Measurements from ENCODE around the gene LRP1B. TPM values are rescaled to one million over a fixed set of nuclear protein-coding genes. Genes with fewer than 3 reads are reported as not detected.

Gene LRP1B
- total RNA-seq, 1 donor from 2014 or later, result not detected

- Mint-ChIP-seq H3K9me3 (peaks cover 30% of the 10 kb centered on the region), H3K4me3 (ENCODE audit: low read depth) (no peak overlapping the region), H3K36me3 (ENCODE audit: low read depth) (no peaks in the 10 kb centered on the region), H3K27me3 (ENCODE audit: low read depth) (no peaks in the 10 kb centered on the region), H3K4me1 (ENCODE audit: low read depth) (no peaks in the 10 kb centered on the region), H3K27ac (no peak overlapping the region)
- no peak for DNase-seq (ENCODE audit: low spot score)
- intact Hi-C loops (cut with micrococcal nuclease), result no loop called here
Measured at GRCh38 chr2:141806090-141806489, 324.7 kb downstream of the LRP1B start.

GRCh38 chr2:141805302-141805701, 325.5 kb downstream of the LRP1B start:
- intact Hi-C loops (cut with micrococcal nuclease), result no loop called here
- no peak for DNase-seq (ENCODE audit: low spot score)
- no peaks in the 10 kb centered on the region for H3K36me3 Mint-ChIP-seq (ENCODE audit: low read depth)
- H3K27me3 Mint-ChIP-seq (ENCODE audit: low read depth), result no peaks in the 10 kb centered on the region
- no peaks in the 10 kb centered on the region for H3K4me1 Mint-ChIP-seq (ENCODE audit: low read depth)
- no peak overlapping the region for H3K4me3 Mint-ChIP-seq (ENCODE audit: low read depth)
- H3K27ac Mint-ChIP-seq, result no peak overlapping the region
- H3K9me3 Mint-ChIP-seq, result peaks cover 29% of the 10 kb centered on the region

- intact Hi-C loops (cut with micrococcal nuclease), result no loop called here
- Mint-ChIP-seq H3K4me1 (ENCODE audit: low read depth) (no peaks in the 10 kb centered on the region), H3K36me3 (ENCODE audit: low read depth) (no peaks in the 10 kb centered on the region), H3K27ac (no peak overlapping the region), H3K4me3 (ENCODE audit: low read depth) (no peak overlapping the region), H3K27me3 (ENCODE audit: low read depth) (no peaks in the 10 kb centered on the region), H3K9me3 (peaks cover 6% of the 10 kb centered on the region)
- no peak for DNase-seq (ENCODE audit: low spot score)
Measured at GRCh38 chr2:141796449-141796848, 334.4 kb downstream of the LRP1B start.

GRCh38 chr2:141791521-141791920, 339.3 kb downstream of the LRP1B start:
- Mint-ChIP-seq H3K4me3 (ENCODE audit: low read depth) (no peak overlapping the region), H3K36me3 (ENCODE audit: low read depth) (no peaks in the 10 kb centered on the region), H3K9me3 (peaks cover 11% of the 10 kb centered on the region), H3K4me1 (ENCODE audit: low read depth) (no peaks in the 10 kb centered on the region), H3K27me3 (ENCODE audit: low read depth) (no peaks in the 10 kb centered on the region), H3K27ac (no peak overlapping the region)
- no peak for DNase-seq (ENCODE audit: low spot score)
- intact Hi-C loops (cut with micrococcal nuclease), result no loop called here

GRCh38 chr2:141782574-141782973, 348.2 kb downstream of the LRP1B start:
- Mint-ChIP-seq H3K9me3 (peaks cover 6% of the 10 kb centered on the region), H3K4me3 (ENCODE audit: low read depth) (no peak overlapping the region), H3K4me1 (ENCODE audit: low read depth) (no peaks in the 10 kb centered on the region), H3K27me3 (ENCODE audit: low read depth) (no peaks in the 10 kb centered on the region), H3K27ac (no peak overlapping the region), H3K36me3 (ENCODE audit: low read depth) (no peaks in the 10 kb centered on the region)
- intact Hi-C loops (cut with micrococcal nuclease), result no loop called here
- DNase-seq (ENCODE audit: low spot score), result no peak

GRCh38 chr2:141778315-141778835, 352.4 kb downstream of the LRP1B start:
- H3K4me3 Mint-ChIP-seq (ENCODE audit: low read depth), result no peak overlapping the region
- H3K27ac Mint-ChIP-seq, result no peak overlapping the region
- DNase-seq (ENCODE audit: low spot score), result no peak
- intact Hi-C loops (cut with micrococcal nuclease), result no loop called here
- no peaks in the 10 kb centered on the region for H3K36me3 Mint-ChIP-seq (ENCODE audit: low read depth)
- H3K4me1 Mint-ChIP-seq (ENCODE audit: low read depth), result no peaks in the 10 kb centered on the region
- H3K27me3 Mint-ChIP-seq (ENCODE audit: low read depth), result no peaks in the 10 kb centered on the region
- peaks cover 11% of the 10 kb centered on the region for H3K9me3 Mint-ChIP-seq

DNA sequence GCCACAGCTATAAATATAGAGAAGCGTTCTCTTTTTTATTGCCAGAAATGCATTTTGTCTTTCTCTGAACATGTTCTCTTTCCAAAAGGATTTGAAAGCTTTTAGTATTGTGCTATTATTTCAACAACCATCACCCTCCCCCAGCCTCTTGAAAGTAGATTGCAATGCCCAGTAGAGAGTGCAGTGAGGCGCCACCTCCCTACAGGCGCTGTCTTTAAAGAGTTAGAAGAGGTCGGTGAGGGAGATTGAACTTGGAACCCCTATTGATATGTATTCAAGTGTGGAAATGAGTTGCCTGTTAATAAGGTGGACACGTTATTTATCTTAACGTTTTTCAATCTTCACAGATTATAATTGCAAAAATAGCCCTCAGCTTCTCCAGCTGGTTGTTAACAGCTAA, 360.3 kb downstream of the LRP1B start:
- intact Hi-C loops (cut with micrococcal nuclease), result no loop called here
- no peaks in the 10 kb centered on the region for H3K27me3 Mint-ChIP-seq (ENCODE audit: low read depth)
- no peaks in the 10 kb centered on the region for H3K36me3 Mint-ChIP-seq (ENCODE audit: low read depth)
- peaks cover 12% of the 10 kb centered on the region for H3K9me3 Mint-ChIP-seq
- no peaks in the 10 kb centered on the region for H3K4me1 Mint-ChIP-seq (ENCODE audit: low read depth)
- H3K27ac Mint-ChIP-seq, result no peak overlapping the region
- no peak for DNase-seq (ENCODE audit: low spot score)
- no peak overlapping the region for H3K4me3 Mint-ChIP-seq (ENCODE audit: low read depth)

- no peaks in the 10 kb centered on the region for H3K36me3 Mint-ChIP-seq (ENCODE audit: low read depth)
- H3K27me3 Mint-ChIP-seq (ENCODE audit: low read depth), result no peaks in the 10 kb centered on the region
- H3K4me3 Mint-ChIP-seq (ENCODE audit: low read depth), result no peak overlapping the region
- H3K9me3 Mint-ChIP-seq, result peaks cover 15% of the 10 kb centered on the region
- no peak for DNase-seq (ENCODE audit: low spot score)
- intact Hi-C loops (cut with micrococcal nuclease), result no loop called here
- no peaks in the 10 kb centered on the region for H3K4me1 Mint-ChIP-seq (ENCODE audit: low read depth)
- no peak overlapping the region for H3K27ac Mint-ChIP-seq
Measured at GRCh38 chr2:141767691-141768090, 363.1 kb downstream of the LRP1B start.

GRCh38 chr2:141767051-141767450, 363.8 kb downstream of the LRP1B start:
- no peaks in the 10 kb centered on the region for H3K4me1 Mint-ChIP-seq (ENCODE audit: low read depth)
- intact Hi-C loops (cut with micrococcal nuclease), result no loop called here
- no peaks in the 10 kb centered on the region for H3K27me3 Mint-ChIP-seq (ENCODE audit: low read depth)
- no peak overlapping the region for H3K27ac Mint-ChIP-seq
- no peak for DNase-seq (ENCODE audit: low spot score)
- no peak overlapping the region for H3K4me3 Mint-ChIP-seq (ENCODE audit: low read depth)
- peaks cover 15% of the 10 kb centered on the region for H3K9me3 Mint-ChIP-seq
- no peaks in the 10 kb centered on the region for H3K36me3 Mint-ChIP-seq (ENCODE audit: low read depth)

DNA sequence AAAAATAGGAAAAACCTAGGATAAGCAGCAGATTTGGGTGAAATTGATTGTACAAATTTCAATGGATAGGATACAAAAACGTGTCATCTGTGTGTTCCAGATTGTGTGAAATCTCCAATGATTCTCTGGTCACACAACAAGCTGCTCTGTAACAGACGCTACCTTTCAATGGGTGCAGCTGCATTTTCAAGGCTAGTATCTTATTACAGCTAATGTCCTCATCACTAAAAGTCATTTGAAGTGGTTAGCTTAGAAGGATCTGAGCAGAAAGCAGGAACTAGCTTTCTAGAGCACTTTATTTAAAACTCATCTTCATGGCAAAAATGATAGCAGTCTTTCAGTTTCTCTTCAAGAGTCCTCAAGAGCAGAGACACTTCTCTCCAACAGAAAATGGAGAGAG, 364.6 kb downstream of the LRP1B start:
- Mint-ChIP-seq H3K36me3 (ENCODE audit: low read depth) (no peaks in the 10 kb centered on the region), H3K27ac (no peak overlapping the region), H3K4me1 (ENCODE audit: low read depth) (no peaks in the 10 kb centered on the region), H3K27me3 (ENCODE audit: low read depth) (no peaks in the 10 kb centered on the region), H3K4me3 (ENCODE audit: low read depth) (no peak overlapping the region), H3K9me3 (peaks cover 15% of the 10 kb centered on the region)
- intact Hi-C loops (cut with micrococcal nuclease), result no loop called here
- DNase-seq (ENCODE audit: low spot score), result no peak

DNA sequence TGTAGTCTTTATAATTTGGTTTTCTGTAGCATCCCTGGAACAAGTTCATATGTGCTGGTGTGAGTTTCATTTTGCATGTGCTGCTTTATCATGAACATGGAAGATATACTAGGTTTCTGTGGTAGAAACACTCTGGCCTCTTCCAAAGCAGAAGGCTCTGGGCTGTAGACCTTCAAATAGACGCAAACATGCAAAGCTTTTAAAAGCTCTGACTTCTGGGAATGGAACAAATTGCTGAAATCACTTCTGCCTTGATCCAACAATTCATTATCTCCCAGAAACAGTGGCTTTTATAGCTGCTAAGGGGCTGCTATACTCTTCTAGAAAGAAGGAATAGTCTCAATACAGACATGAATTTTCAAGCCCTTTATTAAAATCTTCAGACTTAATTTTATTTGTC, 382.2 kb downstream of the LRP1B start:
- no peak for DNase-seq (ENCODE audit: low spot score)
- H3K36me3 Mint-ChIP-seq (ENCODE audit: low read depth), result no peaks in the 10 kb centered on the region
- H3K4me3 Mint-ChIP-seq (ENCODE audit: low read depth), result no peak overlapping the region
- H3K4me1 Mint-ChIP-seq (ENCODE audit: low read depth), result no peaks in the 10 kb centered on the region
- peaks cover 13% of the 10 kb centered on the region for H3K9me3 Mint-ChIP-seq
- no peak overlapping the region for H3K27ac Mint-ChIP-seq
- intact Hi-C loops (cut with micrococcal nuclease), result no loop called here
- no peaks in the 10 kb centered on the region for H3K27me3 Mint-ChIP-seq (ENCODE audit: low read depth)

DNA sequence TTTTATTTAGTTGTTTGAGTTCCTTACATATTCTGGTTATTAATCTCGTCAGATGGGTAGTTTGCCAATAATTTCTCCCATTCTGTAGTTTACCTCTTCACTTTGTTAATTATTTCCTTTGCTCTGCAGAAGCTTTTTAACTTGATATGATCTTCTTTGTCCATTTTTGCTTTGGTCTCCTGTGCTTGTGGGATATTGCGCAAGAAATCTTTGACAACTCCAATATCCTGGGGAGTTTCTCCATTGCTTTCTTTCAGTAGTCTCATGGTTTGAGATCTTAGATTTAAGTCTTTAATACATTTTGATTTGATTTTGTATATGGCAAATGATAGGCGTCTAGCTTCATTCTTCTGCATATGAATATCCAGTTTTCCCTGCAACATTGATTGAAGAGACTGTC, 389.2 kb downstream of the LRP1B start:
- H3K4me1 Mint-ChIP-seq (ENCODE audit: low read depth), result no peaks in the 10 kb centered on the region
- intact Hi-C loops (cut with micrococcal nuclease), result no loop called here
- H3K4me3 Mint-ChIP-seq (ENCODE audit: low read depth), result no peak overlapping the region
- H3K9me3 Mint-ChIP-seq, result peaks cover 11% of the 10 kb centered on the region
- no peaks in the 10 kb centered on the region for H3K27me3 Mint-ChIP-seq (ENCODE audit: low read depth)
- no peak for DNase-seq (ENCODE audit: low spot score)
- no peaks in the 10 kb centered on the region for H3K36me3 Mint-ChIP-seq (ENCODE audit: low read depth)
- no peak overlapping the region for H3K27ac Mint-ChIP-seq

- no peaks in the 10 kb centered on the region for H3K4me1 Mint-ChIP-seq (ENCODE audit: low read depth)
- no peak overlapping the region for H3K4me3 Mint-ChIP-seq (ENCODE audit: low read depth)
- no peak overlapping the region for H3K27ac Mint-ChIP-seq
- H3K36me3 Mint-ChIP-seq (ENCODE audit: low read depth), result no peaks in the 10 kb centered on the region
- intact Hi-C loops (cut with micrococcal nuclease), result no loop called here
- peaks cover 11% of the 10 kb centered on the region for H3K9me3 Mint-ChIP-seq
- no peaks in the 10 kb centered on the region for H3K27me3 Mint-ChIP-seq (ENCODE audit: low read depth)
- DNase-seq (ENCODE audit: low spot score), result no peak
Measured at GRCh38 chr2:141737492-141738255, 393.1 kb downstream of the LRP1B start.
